ENCODE data around the gene PEX5. TPM values are rescaled to one million over a fixed set of nuclear protein-coding genes. Genes with fewer than 3 reads are reported as not detected.
"Not testable (repeated sequence)": the region's sequence is repeated elsewhere in the genome, so short reads cannot be mapped to it uniquely, and the experiment has no call there.

The PEX5 gene
- total RNA-seq, 1 experiment from 2014 or later, result 26.4 TPM

DNA sequence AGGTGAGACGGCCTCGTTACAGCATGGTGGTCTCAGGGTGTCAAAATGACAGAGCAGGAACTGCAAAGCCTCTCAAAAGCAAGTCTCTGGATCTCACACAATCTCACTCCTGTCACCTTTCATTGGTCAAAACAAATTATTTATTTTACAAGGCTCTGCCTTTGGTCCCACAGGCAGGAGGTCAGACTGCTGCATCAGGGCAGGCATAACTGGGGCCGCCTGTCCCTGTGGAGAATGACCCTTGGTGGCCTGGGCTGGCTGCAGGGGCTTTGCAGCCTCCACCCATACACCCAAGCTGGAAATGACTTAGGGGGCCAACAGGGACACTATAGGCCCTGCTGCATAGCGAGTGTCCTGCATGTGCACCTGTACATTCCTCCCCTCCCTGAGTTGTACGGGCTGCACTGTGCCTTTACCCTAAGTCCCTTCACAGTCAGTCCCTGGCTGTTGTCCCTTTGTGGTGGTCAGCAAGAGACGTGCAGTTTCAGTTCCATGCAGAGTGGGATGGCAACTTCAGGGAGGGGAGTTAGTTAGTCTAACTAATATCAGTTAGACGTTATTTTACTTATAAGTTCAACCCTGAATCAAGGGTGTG lies 28.1 kb downstream of the PEX5 start:
- Histone ChIP-seq H3K36me3 (replicated peaks; ENCODE audit: control insufficient read depth, insufficient read depth, low read length) (no peaks in the 10 kb centered on the region), H3K4me3 (ENCODE audit: insufficient read depth, low read depth, low read length) (no peak overlapping the region)
- no peak for DNase-seq

DNA sequence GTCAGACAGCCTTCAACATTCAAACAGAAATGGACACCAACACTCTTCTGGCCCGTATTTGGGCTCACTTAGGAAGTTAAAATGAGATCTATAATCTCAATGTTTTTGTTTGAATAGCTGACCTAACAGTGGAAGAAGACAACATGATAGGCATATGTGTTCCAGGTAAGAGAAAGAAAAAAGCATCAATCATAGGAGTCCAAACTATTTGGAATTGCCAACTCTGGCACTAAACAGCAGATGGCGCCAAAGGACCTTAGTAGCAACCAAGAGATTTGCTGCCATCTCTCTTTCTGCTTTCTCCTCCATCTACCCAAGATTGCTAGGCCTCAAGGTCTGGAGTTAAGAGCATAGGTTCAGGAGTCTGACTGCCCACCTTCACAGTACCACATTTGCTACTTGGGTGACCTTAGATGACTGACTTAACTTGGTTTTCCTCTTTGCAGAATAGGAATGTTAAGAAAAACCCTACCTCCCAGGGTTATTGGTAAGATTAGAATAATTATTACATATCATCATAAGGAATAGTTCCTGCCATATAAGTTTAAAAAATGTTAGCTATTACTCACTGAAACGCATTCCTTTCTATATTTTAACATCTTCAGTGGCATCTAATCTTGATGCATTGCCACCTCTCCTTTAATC lies 30.2 kb downstream of the PEX5 start:
- Histone ChIP-seq H3K4me3 (ENCODE audit: insufficient read depth, low read depth, low read length) (no peak overlapping the region), H3K36me3 (replicated peaks; ENCODE audit: control insufficient read depth, insufficient read depth, low read length) (no peaks in the 10 kb centered on the region), H3K27me3 (ENCODE audit: control insufficient read depth, insufficient read depth, low read length) (no peaks in the 10 kb centered on the region)
- peak; percentile 53 for DNase-seq

More for the DNA sequence above, 28.1 kb downstream of the PEX5 start:
- no peaks in the 10 kb centered on the region for H3K27me3 ChIP-seq (ENCODE audit: control insufficient read depth, insufficient read depth, low read length)

DNA sequence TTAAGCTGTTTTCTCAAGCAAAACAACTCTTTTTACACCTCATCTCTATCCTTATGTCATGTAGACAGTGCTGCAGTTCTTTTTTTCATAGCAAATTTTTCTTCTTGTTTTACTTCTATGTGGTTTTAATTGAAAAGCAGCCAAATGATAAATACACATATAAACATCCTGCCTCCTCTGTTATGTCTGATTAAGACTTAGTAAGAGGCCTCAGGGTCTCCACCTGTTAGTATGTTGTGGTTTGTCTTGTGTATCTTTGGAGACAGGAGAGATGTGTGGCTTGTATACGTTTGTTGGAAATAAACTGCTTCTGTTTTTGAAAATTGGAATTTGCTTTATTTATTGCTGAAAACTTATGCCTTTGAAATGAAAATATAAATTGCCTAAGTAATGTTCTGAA lies 32.0 kb downstream of the PEX5 start:
- DNase-seq, result no peak
- Histone ChIP-seq H3K4me3 (ENCODE audit: insufficient read depth, low read depth, low read length) (no peak overlapping the region), H3K36me3 (replicated peaks; ENCODE audit: control insufficient read depth, insufficient read depth, low read length) (no peaks in the 10 kb centered on the region), H3K27me3 (ENCODE audit: control insufficient read depth, insufficient read depth, low read length) (no peaks in the 10 kb centered on the region)

DNA sequence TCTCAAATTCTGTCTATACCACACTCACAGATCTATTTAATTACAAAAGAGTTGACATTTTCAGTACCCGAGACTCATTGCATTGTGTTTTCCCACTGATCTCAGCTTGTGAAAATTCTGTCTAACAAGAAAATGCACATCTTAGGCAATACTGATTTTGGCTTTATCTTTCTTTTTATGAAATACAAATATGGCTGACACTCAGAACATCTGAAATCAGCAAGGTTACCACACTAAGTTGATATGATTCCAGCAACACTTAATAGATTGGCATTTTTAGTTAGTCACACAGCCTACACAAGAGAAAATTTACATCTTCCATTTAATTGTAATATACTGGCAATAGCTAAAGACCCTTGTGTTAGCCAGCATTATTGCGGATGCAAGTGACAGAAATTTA lies 40.3 kb downstream of the PEX5 start:
- DNase-seq, result no peak
- Histone ChIP-seq H3K4me3 (ENCODE audit: insufficient read depth, low read depth, low read length) (no peak overlapping the region), H3K27me3 (ENCODE audit: control insufficient read depth, insufficient read depth, low read length) (no peaks in the 10 kb centered on the region), H3K36me3 (replicated peaks; ENCODE audit: control insufficient read depth, insufficient read depth, low read length) (no peaks in the 10 kb centered on the region)

DNA sequence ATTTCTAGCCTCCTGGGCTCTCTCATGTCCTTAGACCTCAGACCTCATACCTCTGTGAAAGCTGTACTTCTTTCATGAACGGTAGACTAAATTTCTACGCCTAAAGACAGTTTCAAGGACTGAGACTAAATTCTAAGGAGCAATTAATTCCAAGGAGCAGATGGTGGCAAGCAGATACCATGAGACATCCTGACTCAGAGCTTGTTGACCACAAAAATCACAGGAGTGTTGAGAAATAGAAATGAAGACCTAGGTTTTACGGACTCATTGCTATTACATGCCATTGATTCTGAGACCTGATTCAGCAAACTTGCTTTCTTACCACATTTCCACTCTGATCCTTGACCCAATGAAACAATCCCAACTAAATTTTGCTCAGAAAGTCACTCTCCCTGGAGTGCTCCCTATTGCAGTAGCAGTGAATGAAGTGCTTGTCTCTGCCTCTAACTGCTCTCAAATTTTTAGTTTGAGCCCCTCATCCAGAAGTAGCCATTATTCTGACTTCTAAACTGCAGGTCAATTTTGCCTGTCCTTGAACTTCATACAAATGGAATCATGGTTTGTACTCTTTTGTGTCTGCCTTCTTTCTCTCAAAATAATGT lies 52.0 kb downstream of the PEX5 start:
- no peaks in the 10 kb centered on the region for H3K27me3 ChIP-seq (ENCODE audit: control insufficient read depth, insufficient read depth, low read length)
- H3K4me3 ChIP-seq (ENCODE audit: insufficient read depth, low read depth, low read length), result no peak overlapping the region
- DNase-seq, result no peak
- no peaks in the 10 kb centered on the region for H3K36me3 ChIP-seq (replicated peaks; ENCODE audit: control insufficient read depth, insufficient read depth, low read length)

DNA sequence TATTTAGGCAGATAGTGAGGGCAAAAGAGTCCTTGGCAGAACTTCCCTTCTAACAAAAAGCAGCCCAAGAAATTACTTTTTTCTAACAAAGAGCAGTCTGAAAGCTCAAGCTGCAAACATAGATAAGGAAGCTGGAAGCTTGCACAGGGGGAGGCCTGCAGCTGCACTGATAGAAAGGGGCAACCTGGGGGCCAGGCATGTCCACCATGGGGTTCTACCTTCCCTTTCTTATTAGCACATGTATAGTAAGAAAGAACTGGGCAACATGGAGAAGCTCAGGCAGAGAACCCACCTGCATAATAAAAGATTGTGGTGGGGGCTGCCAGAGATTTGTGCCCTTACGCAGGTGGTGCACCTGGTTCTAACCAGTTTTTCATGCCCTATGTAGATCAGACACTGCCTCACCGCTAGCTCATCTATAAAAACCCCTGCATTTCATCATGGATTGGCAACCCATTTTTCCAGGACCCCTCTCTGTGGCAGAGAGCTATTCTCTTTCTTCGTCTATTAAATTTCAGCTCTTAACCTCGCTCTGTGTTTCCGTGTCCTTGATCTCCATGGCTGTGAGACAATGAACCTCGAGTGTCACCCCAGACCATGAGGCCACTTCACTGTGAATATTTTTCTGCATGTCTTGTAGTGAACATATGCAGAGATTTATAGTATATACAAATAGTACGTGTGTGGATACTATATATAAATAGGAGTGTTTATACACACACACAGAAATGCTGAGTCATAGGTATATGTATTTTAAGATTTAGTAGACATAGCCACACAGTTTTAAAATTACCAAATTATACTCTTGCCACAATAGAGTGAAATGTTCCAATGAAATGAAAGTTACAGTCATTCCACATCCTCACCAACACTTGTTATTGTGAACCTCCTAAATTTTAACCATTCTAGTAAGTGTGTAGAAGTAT lies 53.0 kb downstream of the PEX5 start:
- Histone ChIP-seq H3K4me3 (ENCODE audit: insufficient read depth, low read depth, low read length) (no peak overlapping the region), H3K27me3 (ENCODE audit: control insufficient read depth, insufficient read depth, low read length) (no peaks in the 10 kb centered on the region), H3K36me3 (replicated peaks; ENCODE audit: control insufficient read depth, insufficient read depth, low read length) (no peaks in the 10 kb centered on the region)
- DNase-seq, result no peak

DNA sequence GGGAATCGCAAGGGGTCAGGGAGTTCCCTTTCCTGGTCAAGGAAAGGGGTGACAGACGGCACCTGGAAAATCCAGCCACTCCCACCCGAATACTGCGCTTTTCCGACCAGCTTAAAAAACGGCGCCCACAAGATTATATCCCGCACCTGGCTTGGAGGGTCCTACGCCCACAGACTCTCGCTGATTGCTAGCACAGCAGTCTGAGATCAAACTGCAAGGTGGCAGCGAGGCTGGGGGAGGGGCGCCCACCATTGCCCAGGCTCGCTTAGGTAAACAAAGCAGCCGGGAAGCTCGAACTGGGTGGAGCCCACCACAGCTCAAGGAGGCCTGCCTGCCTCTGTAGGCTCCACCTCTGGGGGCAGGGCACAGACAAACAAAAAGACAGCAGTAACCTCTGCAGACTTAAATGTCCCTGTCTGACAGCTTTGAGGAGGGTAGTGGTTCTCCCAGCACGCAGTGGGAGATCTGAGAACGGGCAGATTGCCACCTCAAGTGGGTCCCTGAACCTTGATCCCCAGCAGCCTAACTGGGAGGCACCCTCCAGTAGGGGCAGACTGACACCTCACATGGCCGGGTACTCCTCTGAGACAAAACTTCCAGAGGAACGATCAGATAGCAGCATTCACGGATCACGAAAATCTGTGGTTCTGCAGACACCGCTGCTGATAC lies 62.0 kb downstream of the PEX5 start:
- H3K27me3 ChIP-seq (ENCODE audit: control insufficient read depth, insufficient read depth, low read length); H3K36me3 ChIP-seq (replicated peaks; ENCODE audit: control insufficient read depth, insufficient read depth, low read length); H3K4me3 ChIP-seq (ENCODE audit: insufficient read depth, low read depth, low read length): not testable (repeated sequence)

DNA sequence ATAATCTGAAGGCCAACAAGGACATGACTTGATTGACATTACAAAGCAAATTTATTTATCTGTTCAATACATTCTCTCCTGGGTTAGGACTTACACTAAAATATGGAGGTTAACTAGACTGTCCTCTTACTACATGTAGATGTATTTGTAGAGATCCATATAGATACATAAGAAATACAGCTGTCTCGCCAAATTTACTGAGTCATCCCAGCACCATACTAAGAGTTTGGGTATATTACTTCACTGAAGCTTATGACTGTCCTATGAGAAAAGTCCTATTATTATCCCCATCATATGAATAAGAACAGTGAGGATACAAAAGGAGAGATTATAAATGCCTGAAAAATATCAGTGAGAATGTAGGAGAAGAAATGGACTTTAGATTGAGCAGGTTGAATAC lies 69.6 kb downstream of the PEX5 start:
- Histone ChIP-seq H3K27me3 (ENCODE audit: control insufficient read depth, insufficient read depth, low read length) (no peaks in the 10 kb centered on the region), H3K36me3 (replicated peaks; ENCODE audit: control insufficient read depth, insufficient read depth, low read length) (no peaks in the 10 kb centered on the region), H3K4me3 (ENCODE audit: insufficient read depth, low read depth, low read length) (no peak overlapping the region)
- DNase-seq, result no peak

More for the DNA sequence above, 62.0 kb downstream of the PEX5 start:
- not testable (repeated sequence) for DNase-seq

Other genes with a start within 250 kb of the PEX5 start
- not detected in 2 replicates for gene RNU7-1, start 245.9 kb upstream of the PEX5 start, total RNA-seq (2014; rRNA removed; shearing (Covaris generic))
- 136 and 153 TPM in 2 replicates for gene C12orf57, start 245.7 kb upstream of the PEX5 start, total RNA-seq (2014; rRNA removed; shearing (Covaris generic))
- 25.0 and 34.3 TPM in 2 replicates for gene PTPN6, start 238.3 kb upstream of the PEX5 start, total RNA-seq (2014; rRNA removed; shearing (Covaris generic))
- gene PHB2, start 219.0 kb upstream of the PEX5 start, total RNA-seq (2014; rRNA removed; shearing (Covaris generic)), result 482 and 560 TPM in 2 replicates
- 56.6 and 59.5 TPM in 2 replicates for gene EMG1, start 218.8 kb upstream of the PEX5 start, total RNA-seq (2014; rRNA removed; shearing (Covaris generic))
- 14.4 and 16.9 TPM in 2 replicates for gene LPCAT3, start 171.2 kb upstream of the PEX5 start, total RNA-seq (2014; rRNA removed; shearing (Covaris generic))
- 4.4 and 4.8 TPM in 2 replicates for gene C1S, start 129.0 kb upstream of the PEX5 start, total RNA-seq (2014; rRNA removed; shearing (Covaris generic))
- 1.1 and 8.2 TPM in 2 replicates for gene C1R, start 97.2 kb upstream of the PEX5 start, total RNA-seq (2014; rRNA removed; shearing (Covaris generic))
- 16.3 and 18.2 TPM in 2 replicates for gene C1RL, start 80.5 kb upstream of the PEX5 start, total RNA-seq (2014; rRNA removed; shearing (Covaris generic))
- gene RBP5, start 60.8 kb upstream of the PEX5 start, total RNA-seq (2014; rRNA removed; shearing (Covaris generic)), result 1.9 and 2.6 TPM in 2 replicates
- 11.0 and 20.3 TPM in 2 replicates for gene CLSTN3, start 59.3 kb upstream of the PEX5 start, total RNA-seq (2014; rRNA removed; shearing (Covaris generic))
- gene ACSM4, start 114.4 kb downstream of the PEX5 start, total RNA-seq (2014; rRNA removed; shearing (Covaris generic)), result 1.9 and 10.9 TPM in 2 replicates